Kidney (tissue), 14 donors: ENCODE measurements around the gene BBLN. TPM values are rescaled to one million over a fixed set of nuclear protein-coding genes. Genes with fewer than 3 reads are reported as not detected.
"Not testable (repeated sequence)": the region's sequence is repeated elsewhere in the genome, so short reads cannot be mapped to it uniquely, and the experiment has no call there.

Experiments used
- DNase-seq, 5 donors: peaks; one replicate each; pipeline ENCODE4 v3.0.0-alpha.2; 2013 to 2020
- FAIRE-seq: peaks from 2 replicates; lab custom pipeline; 2012; peaks lifted over from hg19 to GRCh38; lab: Jason Lieb, UNC
- H3K27ac ChIP-seq, 2 donors: one replicate each; pipeline ENCODE4 v1.7.0; 2013; ENCODE audit warnings: low read depth in 2 of 2, low read length in 2 of 2, inconsistent platforms in 1 of 2
- H3K27me3 ChIP-seq: one replicate; pipeline ENCODE4 v1.7.1; 2013; ENCODE audit warnings: low read length, inconsistent platforms; ENCODE audit not compliant: control insufficient read depth, insufficient read depth
- H3K36me3 ChIP-seq, 3 donors: one replicate each; pipeline versions ENCODE4 v1.7.0 to v1.7.1; 2013; ENCODE audit warnings: low read length in 3 of 3, control low read depth in 1 of 3, inconsistent platforms in 1 of 3; ENCODE audit not compliant: insufficient read depth in 3 of 3, control insufficient read depth in 2 of 3
- H3K4me1 ChIP-seq, 3 donors: one replicate each; pipeline versions ENCODE4 v1.7.0 to v1.7.1; 2013; ENCODE audit warnings: low read length in 3 of 3, inconsistent platforms in 1 of 3, low read depth in 1 of 3; ENCODE audit not compliant: control insufficient read depth in 2 of 3, insufficient read depth in 2 of 3
- H3K4me3 ChIP-seq, 3 donors: one replicate each; pipeline versions ENCODE4 v1.7.0 to v1.8.1; 2013; ENCODE audit warnings: low read length in 3 of 3, control low read depth in 1 of 3, inconsistent platforms in 1 of 3
- H3K9ac ChIP-seq, 3 donors: one replicate each; pipeline versions ENCODE4 v1.7.0 to v1.7.1; 2013; ENCODE audit warnings: low read length in 3 of 3, control low read depth in 1 of 3, inconsistent platforms in 1 of 3
- H3K9me3 ChIP-seq, 3 donors: one replicate each; pipeline versions ENCODE4 v1.7.0 to v1.7.1; 2013; ENCODE audit warnings: low read length in 3 of 3, control low read depth in 1 of 3, inconsistent platforms in 1 of 3; ENCODE audit not compliant: control insufficient read depth in 2 of 3, insufficient read depth in 1 of 3
- intact Hi-C: fragments of 100-400 bp; cut with DNase I; formaldehyde crosslinking; loops from one replicate; pipeline ENCODE4 v1.11.1; 2022
- polyA plus RNA-seq: library from polyadenylated mRNA; stranded (reverse); fragments of 350-450 nt; fragmentation: Illumina TruSeq; extraction: RNeasy Lipid Tissue Mini Kit (QIAGEN cat#74804); gene quantifications from one replicate; pipeline ENCODE4 v1.2.3, GENCODE V29; 2014; ENCODE audit warnings: low read depth, low replicate concordance; ENCODE audit not compliant: insufficient read depth
- total RNA-seq: library from RNA; stranded (reverse); fragmentation: NEBNext Ultra II Directional; extraction: Animal tissue kit (Norgen Biotek cat#: 25700); gene quantifications from one replicate; pipeline ENCODE4 v1.2.1, GENCODE V29; 2021
- TF ChIP-seq, protein P1 (sequence below): IDR thresholded peaks from 3 replicates; pipeline ENCODE4 v1.5.1; 2012; ENCODE audit warnings: mild to moderate bottlenecking, moderate library complexity, borderline replicate concordance; ENCODE audit not compliant: insufficient read depth; ENCODE audit errors: extremely low read depth
- donor health status: control.
- donor health status: control.
- donor health status: control.
- donor health status: control.
- donor health status: control.
- donor health status: DM: yes; HTN: yes; CAD: no.
- donor health status: Normal renal cell carcinoma (clear cell type).

BBLN gene
- total and polyA plus RNA-seq, 2 donors from 2014 or later: 55.6 to 192 TPM

DNA sequence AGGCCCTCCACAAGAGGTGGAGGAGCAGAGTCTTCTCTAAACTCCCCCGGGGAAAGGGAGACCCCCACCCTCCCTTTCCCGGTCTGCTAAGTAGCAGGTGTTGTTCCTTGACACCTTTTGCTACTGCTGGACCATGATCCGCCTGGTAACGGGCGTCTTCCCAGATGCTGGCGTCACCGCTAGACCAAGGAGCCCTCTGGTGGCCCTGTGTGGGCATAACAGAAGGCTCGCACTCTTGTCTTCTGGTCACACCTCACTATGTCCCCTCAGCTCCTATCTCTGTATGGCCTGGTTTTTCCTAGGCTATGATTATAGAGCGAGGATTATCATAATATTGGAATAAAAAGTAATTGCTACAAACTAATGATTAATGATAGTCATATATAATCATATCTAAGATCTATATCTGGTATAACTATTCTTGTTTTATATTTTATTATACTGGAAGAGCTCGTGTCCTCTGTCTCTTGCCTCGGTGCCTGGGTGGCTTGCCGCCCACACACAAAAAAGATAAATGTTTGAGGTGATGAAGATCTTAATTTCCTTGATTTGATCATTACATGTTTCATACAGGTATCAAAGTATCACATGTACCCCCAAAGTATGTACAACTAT is 30.0 kb upstream of the BBLN start:
- H3K9ac ChIP-seq, H3K4me3 ChIP-seq, H3K27ac ChIP-seq, H3K4me1 ChIP-seq, H3K36me3 ChIP-seq, H3K27me3 ChIP-seq, FAIRE-seq, H3K9me3 ChIP-seq, intact Hi-C loops: not testable (repeated sequence)
- DNase-seq: peak in 1 of 5 donors; percentile 79
- TF ChIP-seq, protein P1, sequence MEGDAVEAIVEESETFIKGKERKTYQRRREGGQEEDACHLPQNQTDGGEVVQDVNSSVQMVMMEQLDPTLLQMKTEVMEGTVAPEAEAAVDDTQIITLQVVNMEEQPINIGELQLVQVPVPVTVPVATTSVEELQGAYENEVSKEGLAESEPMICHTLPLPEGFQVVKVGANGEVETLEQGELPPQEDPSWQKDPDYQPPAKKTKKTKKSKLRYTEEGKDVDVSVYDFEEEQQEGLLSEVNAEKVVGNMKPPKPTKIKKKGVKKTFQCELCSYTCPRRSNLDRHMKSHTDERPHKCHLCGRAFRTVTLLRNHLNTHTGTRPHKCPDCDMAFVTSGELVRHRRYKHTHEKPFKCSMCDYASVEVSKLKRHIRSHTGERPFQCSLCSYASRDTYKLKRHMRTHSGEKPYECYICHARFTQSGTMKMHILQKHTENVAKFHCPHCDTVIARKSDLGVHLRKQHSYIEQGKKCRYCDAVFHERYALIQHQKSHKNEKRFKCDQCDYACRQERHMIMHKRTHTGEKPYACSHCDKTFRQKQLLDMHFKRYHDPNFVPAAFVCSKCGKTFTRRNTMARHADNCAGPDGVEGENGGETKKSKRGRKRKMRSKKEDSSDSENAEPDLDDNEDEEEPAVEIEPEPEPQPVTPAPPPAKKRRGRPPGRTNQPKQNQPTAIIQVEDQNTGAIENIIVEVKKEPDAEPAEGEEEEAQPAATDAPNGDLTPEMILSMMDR: peak; percentile 29

DNA sequence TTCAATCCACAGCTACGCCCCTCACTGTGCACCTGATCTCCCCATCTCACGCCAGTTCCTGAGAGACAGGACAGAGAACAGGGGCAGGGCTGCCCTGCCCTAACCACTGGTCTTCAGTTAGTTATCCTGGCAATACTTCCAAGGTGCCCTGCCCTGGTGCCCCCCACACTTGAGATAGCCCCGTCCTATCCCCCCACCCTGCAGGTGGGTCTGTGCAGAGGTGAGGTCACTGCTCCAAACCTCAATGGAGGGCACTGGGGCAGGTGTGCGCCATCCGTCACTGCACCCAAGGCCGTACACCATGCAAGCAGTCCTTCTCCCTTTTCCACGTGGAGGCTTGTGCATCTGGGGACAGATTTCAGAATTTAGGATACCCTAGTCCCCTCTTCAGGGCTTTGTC is 29.4 kb upstream of the BBLN start:
- H3K27ac ChIP-seq, H3K36me3 ChIP-seq, H3K27me3 ChIP-seq, H3K9me3 ChIP-seq, H3K4me1 ChIP-seq, intact Hi-C loops, FAIRE-seq, H3K9ac ChIP-seq, H3K4me3 ChIP-seq: not testable (repeated sequence)
- peak in 1 of 5 donors; percentile 38 for DNase-seq

DNA sequence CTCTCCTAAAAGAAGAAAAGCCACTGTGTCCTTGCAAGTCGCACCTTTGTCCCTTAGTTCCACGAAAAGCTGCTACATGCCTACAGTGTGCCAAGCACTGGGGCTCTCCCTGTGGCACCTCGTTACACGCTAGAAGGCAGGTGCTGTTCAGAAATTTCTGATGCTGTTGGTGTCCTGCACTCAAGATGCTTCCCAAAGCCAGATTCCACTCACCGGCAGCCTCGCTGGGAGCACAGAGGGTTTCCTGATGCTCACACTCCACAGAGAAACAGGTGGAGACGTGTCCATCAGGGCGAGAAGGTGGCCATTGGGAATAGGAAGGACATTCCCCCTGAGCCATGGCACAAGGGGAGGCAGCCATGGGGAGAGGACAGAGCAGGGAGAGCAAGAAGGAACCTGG is 28.7 kb upstream of the BBLN start:
- H3K27me3 ChIP-seq, intact Hi-C loops, H3K9me3 ChIP-seq, H3K27ac ChIP-seq, H3K9ac ChIP-seq, H3K36me3 ChIP-seq, H3K4me3 ChIP-seq, H3K4me1 ChIP-seq, FAIRE-seq: not testable (repeated sequence)
- peak in 1 of 5 donors; percentile 49 for DNase-seq

DNA sequence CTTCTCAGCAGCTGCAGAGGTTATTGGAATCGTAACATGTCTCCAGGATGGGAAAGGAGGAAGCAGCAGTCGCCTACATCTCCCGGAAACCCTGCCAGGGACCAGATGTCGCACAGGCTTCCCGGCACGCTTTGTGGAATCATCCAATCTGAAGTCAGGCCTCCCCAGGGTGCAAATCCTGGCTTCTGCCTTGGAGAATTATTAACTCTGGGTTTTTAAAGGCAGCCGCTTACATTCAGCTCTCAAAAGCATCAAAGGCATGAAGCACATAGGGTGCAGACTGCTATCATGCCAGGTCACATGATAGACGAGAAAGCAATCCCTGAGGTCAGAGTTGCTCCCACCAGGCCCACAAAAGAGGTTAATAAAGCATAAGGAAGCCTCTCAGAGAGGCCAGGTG is 27.9 kb upstream of the BBLN start:
- intact Hi-C loops, H3K27ac ChIP-seq, H3K27me3 ChIP-seq, H3K4me1 ChIP-seq, FAIRE-seq, H3K9me3 ChIP-seq, H3K36me3 ChIP-seq, H3K9ac ChIP-seq, H3K4me3 ChIP-seq: not testable (repeated sequence)
- peak in 2 of 5 donors; percentile 47 to 61 for DNase-seq

DNA sequence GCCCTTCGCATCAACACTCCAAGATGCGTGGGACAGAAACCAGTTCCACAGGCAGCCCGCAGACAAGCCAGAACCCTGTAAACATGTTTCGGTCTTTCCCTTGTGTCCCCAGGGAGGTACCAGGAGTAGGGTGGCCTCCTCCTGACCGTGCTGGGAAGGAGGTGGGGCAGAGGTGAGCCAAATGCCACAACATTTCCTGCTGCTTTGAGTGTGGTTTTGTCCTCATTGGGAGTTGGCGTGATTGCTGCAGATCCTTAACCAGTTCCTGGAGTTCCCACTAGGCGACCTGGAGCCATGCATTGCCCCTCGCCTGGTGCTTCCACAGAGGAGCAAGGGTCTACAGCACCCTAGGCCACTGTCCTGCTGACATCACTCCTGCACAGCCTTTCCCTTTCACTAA is 24.5 kb upstream of the BBLN start:
- DNase-seq: peak in 1 of 5 donors; percentile 53
- H3K9ac ChIP-seq, H3K36me3 ChIP-seq, intact Hi-C loops, H3K27ac ChIP-seq, H3K27me3 ChIP-seq, FAIRE-seq, H3K4me1 ChIP-seq, H3K9me3 ChIP-seq, H3K4me3 ChIP-seq: not testable (repeated sequence)
